OCI-LY3 (cell line): ENCODE data around the gene HDHD3.
"Not testable (repeated sequence)": the region's sequence is repeated elsewhere in the genome, so short reads cannot be mapped to it uniquely, and the experiment has no call there.

Source experiments
- H2AFZ ChIP-seq: fragments of 200-600, 300-600 bp; shearing (Covaris generic); 2 replicates; pipeline ENCODE4 v1.6.0; 2014; ENCODE audit warnings: antibody characterized with exemption, low read depth, low read length
- H3K27ac ChIP-seq: fragments of 200-600, 300-600 bp; sonication (generic); 2 replicates; pipeline ENCODE4 v1.5.1; 2014; ENCODE audit warnings: mild to moderate bottlenecking, low read length, moderate library complexity, mixed read lengths
- H3K27me3 ChIP-seq: fragments of 200-600, 300-600 bp; sonication (generic); 2 replicates; pipeline ENCODE4 v1.6.1; 2014; ENCODE audit warnings: low read depth, low read length, mixed read lengths
- H3K36me3 ChIP-seq: fragments of 200-600, 300-600 bp; sonication (generic); replicated peaks from 2 replicates; pipeline ENCODE3; 2014; ENCODE audit warnings: low read depth, low read length, mixed read lengths
- H3K4me1 ChIP-seq: fragments of 300-600, 200-600 bp; sonication (generic); 2 replicates; pipeline ENCODE4 v1.6.1; 2014; ENCODE audit warnings: low read length, mixed read lengths
- H3K4me2 ChIP-seq: fragments of 200-600, 300-600 bp; sonication (generic); 2 replicates; pipeline ENCODE4 v1.6.1; 2014; ENCODE audit warnings: low read length, mixed read lengths
- H3K4me3 ChIP-seq: fragments of 300-600, 200-600 bp; sonication (generic); 2 replicates; pipeline ENCODE4 v1.5.1; 2014; ENCODE audit warnings: antibody characterized with exemption, mild to moderate bottlenecking, low read length, moderate library complexity
- H3K79me2 ChIP-seq: fragments of 300-600, 200-600 bp; shearing (Covaris generic); 2 replicates; pipeline ENCODE4 v1.6.1; 2014; ENCODE audit warnings: mild to moderate bottlenecking, low read length, mixed read lengths
- H3K9ac ChIP-seq: fragments of 300-600, 200-600 bp; shearing (Covaris generic); 2 replicates; pipeline ENCODE4 v1.6.0; 2014; ENCODE audit warnings: mild to moderate bottlenecking, low read length, moderate library complexity
- H3K9me3 ChIP-seq: fragments of 200-600, 300-600 bp; shearing (Covaris generic); 2 replicates; pipeline ENCODE4 v1.6.1; 2014; ENCODE audit warnings: low read length, mixed read lengths; ENCODE audit not compliant: insufficient read depth
- H4K20me1 ChIP-seq: fragments of 200-600, 300-600 bp; sonication (generic); 2 replicates; pipeline ENCODE4 v1.6.1; 2016; ENCODE audit warnings: low read length, mixed read lengths; ENCODE audit not compliant: insufficient read depth
- EZH2phosphoT487 ChIP-seq: fragments of 200-600 bp; shearing (Covaris generic); IDR thresholded peaks from 2 replicates; pipeline ENCODE4 v1.6.1; 2018; ENCODE audit warnings: antibody characterized with exemption, mixed run types, low read depth
- TF ChIP-seq, protein P1 (sequence below): fragments of 200-600, 300-600 bp; sonication (generic); IDR thresholded peaks from 2 replicates; pipeline ENCODE4 v1.5.1; 2014; ENCODE audit warnings: antibody characterized with exemption, low read length, low read depth

The HDHD3 gene

DNA sequence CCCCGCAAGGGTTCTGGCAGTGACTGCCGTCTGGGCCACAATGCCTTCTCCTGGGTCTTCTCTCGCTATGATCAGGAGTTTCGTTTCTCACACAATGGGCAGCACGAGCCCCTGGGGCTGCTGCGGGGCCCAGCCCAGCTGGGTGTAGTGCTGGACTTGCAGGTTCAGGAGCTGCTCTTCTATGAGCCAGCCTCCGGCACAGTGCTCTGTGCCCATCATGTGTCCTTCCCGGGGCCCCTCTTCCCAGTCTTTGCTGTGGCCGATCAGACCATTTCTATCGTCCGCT, 7.0 kb downstream of the HDHD3 start:
- Histone ChIP-seq H3K36me3 (peaks cover 24% of the 10 kb centered on the region), H3K9me3 (no peaks in the 10 kb centered on the region), H3K27me3 (no peaks in the 10 kb centered on the region), H2AFZ (no peak overlapping the region), H3K9ac (no peak overlapping the region), H3K4me3 (no peak overlapping the region), H3K27ac (no peak overlapping the region), H3K4me2 (no peak overlapping the region), H4K20me1 (no peaks in the 10 kb centered on the region; the same call in 1 of the 2 replicates), H3K79me2 (no peaks in the 10 kb centered on the region), H3K4me1 (no peaks in the 10 kb centered on the region)
- TF ChIP-seq EZH2phosphoT487, result no peak
- TF ChIP-seq, protein P1, sequence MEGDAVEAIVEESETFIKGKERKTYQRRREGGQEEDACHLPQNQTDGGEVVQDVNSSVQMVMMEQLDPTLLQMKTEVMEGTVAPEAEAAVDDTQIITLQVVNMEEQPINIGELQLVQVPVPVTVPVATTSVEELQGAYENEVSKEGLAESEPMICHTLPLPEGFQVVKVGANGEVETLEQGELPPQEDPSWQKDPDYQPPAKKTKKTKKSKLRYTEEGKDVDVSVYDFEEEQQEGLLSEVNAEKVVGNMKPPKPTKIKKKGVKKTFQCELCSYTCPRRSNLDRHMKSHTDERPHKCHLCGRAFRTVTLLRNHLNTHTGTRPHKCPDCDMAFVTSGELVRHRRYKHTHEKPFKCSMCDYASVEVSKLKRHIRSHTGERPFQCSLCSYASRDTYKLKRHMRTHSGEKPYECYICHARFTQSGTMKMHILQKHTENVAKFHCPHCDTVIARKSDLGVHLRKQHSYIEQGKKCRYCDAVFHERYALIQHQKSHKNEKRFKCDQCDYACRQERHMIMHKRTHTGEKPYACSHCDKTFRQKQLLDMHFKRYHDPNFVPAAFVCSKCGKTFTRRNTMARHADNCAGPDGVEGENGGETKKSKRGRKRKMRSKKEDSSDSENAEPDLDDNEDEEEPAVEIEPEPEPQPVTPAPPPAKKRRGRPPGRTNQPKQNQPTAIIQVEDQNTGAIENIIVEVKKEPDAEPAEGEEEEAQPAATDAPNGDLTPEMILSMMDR, result no peak

DNA sequence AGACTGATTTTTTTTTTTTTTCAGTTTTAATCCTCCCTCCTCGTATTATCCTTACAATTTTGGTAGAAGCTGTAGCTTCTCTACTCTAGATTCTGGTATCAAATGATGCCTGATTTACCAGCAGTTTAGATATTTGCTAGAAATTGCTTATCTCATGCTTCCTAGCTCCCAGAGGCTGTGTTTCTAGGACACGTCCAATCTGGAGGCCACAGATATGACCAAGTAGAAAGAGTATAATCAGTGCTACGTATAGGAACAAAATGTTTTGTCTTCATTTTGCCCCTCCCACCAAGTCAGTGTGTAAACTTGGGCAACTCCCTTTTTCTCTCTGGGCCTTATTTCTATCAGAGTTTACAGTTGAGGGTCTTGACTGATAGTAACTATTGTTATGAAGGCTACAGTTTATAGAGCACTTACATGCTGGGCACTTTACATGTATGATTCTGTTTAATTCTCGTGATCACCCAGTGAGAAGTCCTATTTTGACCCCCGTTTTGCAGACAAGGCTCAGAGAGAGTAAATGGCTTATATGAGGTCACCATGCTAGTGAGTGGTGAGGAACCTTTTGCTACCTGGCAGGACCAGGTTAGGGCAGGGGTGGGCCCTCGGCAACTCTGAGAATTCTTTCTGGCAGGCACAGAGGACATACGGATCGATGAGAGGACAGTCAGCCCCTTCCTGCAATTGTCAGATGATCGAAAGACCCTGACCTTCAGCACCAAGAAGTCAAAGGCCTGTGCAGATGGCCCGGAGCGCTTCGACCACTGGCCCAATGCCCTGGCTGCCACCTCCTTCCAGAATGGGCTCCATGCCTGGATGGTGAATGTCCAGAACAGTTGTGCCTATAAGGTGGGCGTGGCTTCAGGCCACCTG, 7.6 kb downstream of the HDHD3 start:
- Histone ChIP-seq H3K79me2 (no peaks in the 10 kb centered on the region), H3K9me3 (no peaks in the 10 kb centered on the region), H2AFZ (no peak overlapping the region), H3K27me3 (no peaks in the 10 kb centered on the region), H3K27ac (no peak overlapping the region), H3K4me2 (no peak overlapping the region), H3K9ac (no peak overlapping the region), H3K36me3 (peaks cover 20% of the 10 kb centered on the region), H3K4me1 (no peaks in the 10 kb centered on the region), H3K4me3 (no peak overlapping the region), H4K20me1 (no peaks in the 10 kb centered on the region; the same call in 1 of the 2 replicates)
- no peak for TF ChIP-seq EZH2phosphoT487
- TF ChIP-seq, protein P1, result no peak

DNA sequence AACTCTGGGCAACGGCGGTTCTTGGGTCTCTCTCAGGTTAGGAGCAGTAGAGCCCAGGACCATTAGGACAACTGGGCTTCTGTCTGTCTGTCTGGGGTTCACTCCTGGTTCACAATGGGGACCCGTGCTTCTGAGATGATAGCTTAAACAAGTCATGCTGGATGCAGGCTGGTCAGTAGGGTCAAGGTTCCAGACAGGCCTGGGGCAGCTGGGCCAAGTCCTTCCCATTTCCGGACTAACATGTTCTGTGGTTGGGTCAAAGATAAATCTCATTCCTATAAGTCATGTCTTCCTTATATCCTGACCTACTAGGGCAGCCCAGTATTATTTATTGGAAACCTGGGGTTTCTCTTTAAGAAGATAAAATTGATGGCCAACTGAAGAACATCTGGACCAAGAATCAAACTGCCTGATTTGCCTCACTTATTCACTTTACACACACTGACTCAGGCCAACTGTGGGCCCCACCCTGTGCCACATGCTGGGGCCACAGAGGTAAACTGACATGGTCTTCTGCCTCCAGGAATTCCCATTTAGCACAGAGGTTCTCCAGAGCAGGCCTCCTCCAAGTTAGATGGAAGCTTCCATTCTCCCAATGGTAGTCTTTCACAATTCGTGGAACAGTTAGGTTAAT, 8.3 kb downstream of the HDHD3 start:
- no peak overlapping the region for H3K4me2 ChIP-seq

DNA sequence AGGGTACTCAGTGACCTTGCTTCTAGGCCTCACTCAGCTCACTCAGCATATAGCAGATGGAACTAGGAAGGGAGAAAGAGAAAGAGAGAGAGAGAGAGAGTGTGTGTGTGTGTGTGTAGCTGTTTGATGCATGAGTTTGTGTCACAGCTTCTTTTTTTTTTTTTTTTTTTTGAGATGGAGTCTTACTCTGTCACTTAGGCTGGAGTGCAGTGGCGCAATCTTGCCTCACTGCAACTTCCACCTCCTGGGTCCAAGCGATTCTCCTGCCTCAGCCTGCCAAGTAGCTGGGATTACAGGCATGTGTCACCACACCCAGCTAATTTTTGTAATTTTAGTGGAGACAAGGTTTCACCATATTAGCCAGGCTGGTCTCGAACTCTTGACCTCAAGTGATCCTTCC, 11.1 kb downstream of the HDHD3 start:
- not testable (repeated sequence) for H4K20me1 ChIP-seq, H3K4me3 ChIP-seq, H3K36me3 ChIP-seq, H3K27me3 ChIP-seq, H3K9me3 ChIP-seq, H3K4me1 ChIP-seq, H3K4me2 ChIP-seq, H3K9ac ChIP-seq, H3K79me2 ChIP-seq, H2AFZ ChIP-seq, H3K27ac ChIP-seq

More for the DNA sequence above, 8.3 kb downstream of the HDHD3 start:
- Histone ChIP-seq H3K27ac (no peak overlapping the region), H3K9me3 (no peaks in the 10 kb centered on the region), H3K4me3 (no peak overlapping the region), H2AFZ (no peak overlapping the region), H3K27me3 (no peaks in the 10 kb centered on the region), H4K20me1 (no peaks in the 10 kb centered on the region; the same call in 1 of the 2 replicates), H3K9ac (no peak overlapping the region), H3K36me3 (peaks cover 13% of the 10 kb centered on the region), H3K79me2 (no peaks in the 10 kb centered on the region), H3K4me1 (no peaks in the 10 kb centered on the region)
- TF ChIP-seq, protein P1, result no peak
- TF ChIP-seq EZH2phosphoT487, result no peak
